Stomach (tissue), 4 donors: ENCODE data around the gene SERPING1.

Source experiments
- POLR2AphosphoS5 ChIP-seq, 3 donors: sonication (generic); formaldehyde crosslinking; IDR thresholded peaks; one replicate each; pipeline ENCODE4 v1.6.1; 2016; ENCODE audit warnings: antibody characterized with exemption in 3 of 3
- TF ChIP-seq, protein P1 (sequence below), 7 experiments: fragments of 450-650 bp in 4 of 7; fragments of 200-600 bp in 3 of 7; sonication (generic) in 3 of 7; IDR thresholded peaks; one replicate each; pipeline ENCODE4 v1.5.1; 2016 to 2019; ENCODE audit warnings: antibody characterized with exemption in 7 of 7, control low read depth in 2 of 7, mild to moderate bottlenecking in 1 of 7

DNA sequence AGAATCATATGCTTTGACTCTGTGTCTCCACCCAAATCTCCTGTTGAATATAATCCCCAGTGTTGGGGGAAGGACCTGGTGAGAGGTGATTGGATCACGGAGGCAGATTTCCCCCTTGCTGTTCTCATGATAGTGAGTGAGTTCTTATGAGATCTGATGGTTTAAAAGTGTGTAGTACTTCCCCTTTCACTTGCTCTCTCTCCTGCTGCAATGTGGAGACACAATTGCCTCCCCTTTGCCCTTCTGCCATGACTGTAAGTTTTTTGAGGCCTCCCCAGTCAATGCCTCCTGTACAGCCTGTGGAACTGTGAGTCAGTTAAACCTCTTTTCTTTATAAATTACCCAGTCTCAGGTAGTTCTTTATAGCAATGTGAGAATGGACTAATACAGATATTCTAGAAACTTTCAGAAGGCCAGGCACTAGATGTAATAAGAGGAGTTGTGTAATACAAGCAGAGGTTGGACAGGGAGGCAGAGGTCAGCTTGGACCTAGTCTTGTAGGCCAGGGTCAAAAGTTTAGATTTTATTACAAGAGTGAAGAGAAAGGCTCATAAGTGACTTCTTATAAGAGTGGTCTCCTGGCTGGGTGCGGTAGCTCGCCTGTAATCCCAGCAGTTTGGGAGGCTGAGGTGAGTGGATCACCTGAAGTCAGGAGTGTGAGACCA lies 9.3 kb upstream of the SERPING1 start:
- TF ChIP-seq, protein P1, sequence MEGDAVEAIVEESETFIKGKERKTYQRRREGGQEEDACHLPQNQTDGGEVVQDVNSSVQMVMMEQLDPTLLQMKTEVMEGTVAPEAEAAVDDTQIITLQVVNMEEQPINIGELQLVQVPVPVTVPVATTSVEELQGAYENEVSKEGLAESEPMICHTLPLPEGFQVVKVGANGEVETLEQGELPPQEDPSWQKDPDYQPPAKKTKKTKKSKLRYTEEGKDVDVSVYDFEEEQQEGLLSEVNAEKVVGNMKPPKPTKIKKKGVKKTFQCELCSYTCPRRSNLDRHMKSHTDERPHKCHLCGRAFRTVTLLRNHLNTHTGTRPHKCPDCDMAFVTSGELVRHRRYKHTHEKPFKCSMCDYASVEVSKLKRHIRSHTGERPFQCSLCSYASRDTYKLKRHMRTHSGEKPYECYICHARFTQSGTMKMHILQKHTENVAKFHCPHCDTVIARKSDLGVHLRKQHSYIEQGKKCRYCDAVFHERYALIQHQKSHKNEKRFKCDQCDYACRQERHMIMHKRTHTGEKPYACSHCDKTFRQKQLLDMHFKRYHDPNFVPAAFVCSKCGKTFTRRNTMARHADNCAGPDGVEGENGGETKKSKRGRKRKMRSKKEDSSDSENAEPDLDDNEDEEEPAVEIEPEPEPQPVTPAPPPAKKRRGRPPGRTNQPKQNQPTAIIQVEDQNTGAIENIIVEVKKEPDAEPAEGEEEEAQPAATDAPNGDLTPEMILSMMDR (IDR thresholded peaks at IDR 0.05): no peak
- TF ChIP-seq POLR2AphosphoS5 (IDR thresholded peaks at IDR 0.05): no peak
